OCI-LY3 (cell line): Measurements from ENCODE around the gene FOXD2.

ENCODE experiments used
- H2AFZ ChIP-seq: fragments of 200-600, 300-600 bp; shearing (Covaris generic); 2 replicates; pipeline ENCODE4 v1.6.0; 2014; ENCODE audit warnings: antibody characterized with exemption, low read depth, low read length
- H3K27ac ChIP-seq: fragments of 200-600, 300-600 bp; sonication (generic); 2 replicates; pipeline ENCODE4 v1.5.1; 2014; ENCODE audit warnings: mild to moderate bottlenecking, low read length, moderate library complexity, mixed read lengths
- H3K27me3 ChIP-seq: fragments of 200-600, 300-600 bp; sonication (generic); 2 replicates; pipeline ENCODE4 v1.6.1; 2014; ENCODE audit warnings: low read depth, low read length, mixed read lengths
- H3K36me3 ChIP-seq: fragments of 200-600, 300-600 bp; sonication (generic); replicated peaks from 2 replicates; pipeline ENCODE3; 2014; ENCODE audit warnings: low read depth, low read length, mixed read lengths
- H3K4me1 ChIP-seq: fragments of 300-600, 200-600 bp; sonication (generic); 2 replicates; pipeline ENCODE4 v1.6.1; 2014; ENCODE audit warnings: low read length, mixed read lengths
- H3K4me2 ChIP-seq: fragments of 200-600, 300-600 bp; sonication (generic); 2 replicates; pipeline ENCODE4 v1.6.1; 2014; ENCODE audit warnings: low read length, mixed read lengths
- H3K4me3 ChIP-seq: fragments of 300-600, 200-600 bp; sonication (generic); 2 replicates; pipeline ENCODE4 v1.5.1; 2014; ENCODE audit warnings: antibody characterized with exemption, mild to moderate bottlenecking, low read length, moderate library complexity
- H3K79me2 ChIP-seq: fragments of 300-600, 200-600 bp; shearing (Covaris generic); 2 replicates; pipeline ENCODE4 v1.6.1; 2014; ENCODE audit warnings: mild to moderate bottlenecking, low read length, mixed read lengths
- H3K9ac ChIP-seq: fragments of 300-600, 200-600 bp; shearing (Covaris generic); 2 replicates; pipeline ENCODE4 v1.6.0; 2014; ENCODE audit warnings: mild to moderate bottlenecking, low read length, moderate library complexity
- H3K9me3 ChIP-seq: fragments of 200-600, 300-600 bp; shearing (Covaris generic); 2 replicates; pipeline ENCODE4 v1.6.1; 2014; ENCODE audit warnings: low read length, mixed read lengths; ENCODE audit not compliant: insufficient read depth
- H4K20me1 ChIP-seq: fragments of 200-600, 300-600 bp; sonication (generic); 2 replicates; pipeline ENCODE4 v1.6.1; 2016; ENCODE audit warnings: low read length, mixed read lengths; ENCODE audit not compliant: insufficient read depth
- EZH2phosphoT487 ChIP-seq: fragments of 200-600 bp; shearing (Covaris generic); IDR thresholded peaks from 2 replicates; pipeline ENCODE4 v1.6.1; 2018; ENCODE audit warnings: antibody characterized with exemption, mixed run types, low read depth
- TF ChIP-seq, protein P1 (sequence below): fragments of 200-600, 300-600 bp; sonication (generic); IDR thresholded peaks from 2 replicates; pipeline ENCODE4 v1.5.1; 2014; ENCODE audit warnings: antibody characterized with exemption, low read length, low read depth

FOXD2 gene

DNA sequence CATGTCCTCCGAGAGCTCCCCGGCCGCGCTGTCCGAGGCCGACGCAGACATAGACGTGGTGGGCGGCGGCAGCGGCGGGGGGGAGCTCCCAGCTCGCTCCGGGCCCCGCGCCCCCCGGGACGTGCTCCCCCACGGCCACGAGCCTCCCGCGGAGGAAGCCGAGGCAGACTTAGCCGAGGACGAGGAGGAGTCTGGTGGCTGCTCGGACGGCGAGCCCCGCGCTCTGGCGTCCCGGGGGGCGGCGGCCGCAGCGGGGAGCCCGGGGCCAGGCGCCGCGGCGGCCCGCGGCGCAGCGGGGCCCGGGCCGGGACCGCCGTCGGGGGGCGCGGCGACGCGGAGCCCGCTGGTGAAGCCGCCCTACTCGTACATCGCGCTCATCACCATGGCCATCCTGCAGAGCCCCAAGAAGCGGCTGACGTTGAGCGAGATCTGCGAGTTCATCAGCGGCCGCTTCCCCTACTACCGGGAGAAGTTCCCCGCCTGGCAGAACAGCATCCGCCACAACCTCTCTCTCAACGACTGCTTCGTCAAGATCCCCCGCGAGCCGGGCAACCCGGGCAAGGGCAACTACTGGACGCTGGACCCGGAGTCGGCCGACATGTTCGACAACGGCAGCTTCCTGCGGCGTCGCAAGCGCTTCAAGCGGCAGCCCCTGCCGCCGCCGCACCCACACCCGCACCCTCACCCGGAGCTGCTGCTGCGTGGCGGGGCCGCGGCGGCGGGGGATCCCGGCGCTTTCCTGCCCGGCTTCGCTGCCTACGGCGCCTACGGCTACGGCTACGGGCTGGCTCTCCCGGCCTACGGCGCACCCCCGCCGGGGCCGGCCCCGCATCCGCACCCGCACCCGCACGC is 547 bp downstream of the FOXD2 start:
- H3K4me3 ChIP-seq: peak overlapping the region; percentile 99
- no peaks in the 10 kb centered on the region for H3K27me3 ChIP-seq
- H4K20me1 ChIP-seq: no peaks in the 10 kb centered on the region
- peak overlapping the region; percentile 75; the same call in 1 of the 2 replicates for H3K27ac ChIP-seq
- peaks cover 17% of the 10 kb centered on the region for H3K79me2 ChIP-seq
- peak overlapping the region; percentile 98 for H3K9ac ChIP-seq
- TF ChIP-seq, protein P1, sequence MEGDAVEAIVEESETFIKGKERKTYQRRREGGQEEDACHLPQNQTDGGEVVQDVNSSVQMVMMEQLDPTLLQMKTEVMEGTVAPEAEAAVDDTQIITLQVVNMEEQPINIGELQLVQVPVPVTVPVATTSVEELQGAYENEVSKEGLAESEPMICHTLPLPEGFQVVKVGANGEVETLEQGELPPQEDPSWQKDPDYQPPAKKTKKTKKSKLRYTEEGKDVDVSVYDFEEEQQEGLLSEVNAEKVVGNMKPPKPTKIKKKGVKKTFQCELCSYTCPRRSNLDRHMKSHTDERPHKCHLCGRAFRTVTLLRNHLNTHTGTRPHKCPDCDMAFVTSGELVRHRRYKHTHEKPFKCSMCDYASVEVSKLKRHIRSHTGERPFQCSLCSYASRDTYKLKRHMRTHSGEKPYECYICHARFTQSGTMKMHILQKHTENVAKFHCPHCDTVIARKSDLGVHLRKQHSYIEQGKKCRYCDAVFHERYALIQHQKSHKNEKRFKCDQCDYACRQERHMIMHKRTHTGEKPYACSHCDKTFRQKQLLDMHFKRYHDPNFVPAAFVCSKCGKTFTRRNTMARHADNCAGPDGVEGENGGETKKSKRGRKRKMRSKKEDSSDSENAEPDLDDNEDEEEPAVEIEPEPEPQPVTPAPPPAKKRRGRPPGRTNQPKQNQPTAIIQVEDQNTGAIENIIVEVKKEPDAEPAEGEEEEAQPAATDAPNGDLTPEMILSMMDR: no peak
- TF ChIP-seq EZH2phosphoT487: no peak
- H3K4me2 ChIP-seq: peak overlapping the region; percentile 69
- no peaks in the 10 kb centered on the region for H3K36me3 ChIP-seq
- H2AFZ ChIP-seq: peak overlapping the region; percentile 65; the same call in 1 of the 2 replicates
- H3K9me3 ChIP-seq: no peaks in the 10 kb centered on the region
- H3K4me1 ChIP-seq: 0 out of 2 replicates have a peak, but pooled peaks cover 6% of the 10 kb centered on the region

- H3K36me3 ChIP-seq: no peaks in the 10 kb centered on the region
- H3K27me3 ChIP-seq: no peaks in the 10 kb centered on the region
- H2AFZ ChIP-seq: no peak overlapping the region
- peaks cover 17% of the 10 kb centered on the region for H3K79me2 ChIP-seq
- H3K9ac ChIP-seq: no peak overlapping the region
- no peak overlapping the region for H3K4me2 ChIP-seq
- no peak overlapping the region for H3K4me3 ChIP-seq
- TF ChIP-seq, protein P1: no peak
- no peak for TF ChIP-seq EZH2phosphoT487
- 0 out of 2 replicates have a peak, but pooled peaks cover 6% of the 10 kb centered on the region for H3K4me1 ChIP-seq
- H4K20me1 ChIP-seq: no peaks in the 10 kb centered on the region
- no peak overlapping the region for H3K27ac ChIP-seq
- no peaks in the 10 kb centered on the region for H3K9me3 ChIP-seq
These were observed 1.4 kb downstream of the FOXD2 start for GRCh38 chr1:47439017-47439818.

DNA sequence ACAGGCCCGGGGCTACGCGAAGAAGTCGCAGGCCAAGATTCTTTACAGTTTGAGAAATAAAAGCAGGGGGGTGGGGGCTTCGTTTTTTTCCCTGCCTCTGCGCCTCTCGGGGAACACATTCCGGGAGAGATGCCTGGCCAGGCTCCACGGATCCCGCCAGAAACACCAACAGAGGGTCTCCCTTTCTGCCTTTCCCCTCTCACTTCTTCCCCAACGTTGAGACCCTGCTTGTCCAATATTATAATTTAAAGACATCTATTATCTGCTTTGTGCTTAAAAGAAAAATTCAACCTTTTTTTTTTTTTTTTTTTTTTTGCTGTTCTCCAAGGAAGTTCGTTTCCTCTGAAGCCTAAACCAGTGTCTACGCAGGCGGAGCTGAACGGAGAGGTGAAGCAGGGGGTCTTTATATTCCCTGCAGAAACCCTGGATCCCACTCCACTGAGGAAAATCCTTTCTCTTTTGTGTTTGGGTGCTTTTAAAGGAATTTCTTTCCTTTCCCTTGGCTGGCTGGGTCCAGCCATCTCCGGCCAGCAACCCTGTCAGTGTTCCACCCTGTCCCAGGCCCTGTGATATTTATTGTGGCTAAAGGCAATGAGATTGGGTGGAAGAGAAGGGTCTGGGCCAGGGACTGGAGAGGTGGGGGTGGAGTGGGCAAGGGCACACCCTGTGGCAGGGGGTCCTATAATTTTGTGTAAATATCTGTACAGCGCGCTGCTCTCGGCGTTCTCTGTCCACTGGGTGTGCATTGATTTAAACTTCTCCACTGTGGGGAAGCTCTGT is 2.2 kb downstream of the FOXD2 start:
- 0 out of 2 replicates have a peak, but pooled peaks cover 6% of the 10 kb centered on the region for H3K4me1 ChIP-seq
- H3K9ac ChIP-seq: no peak overlapping the region
- peaks cover 17% of the 10 kb centered on the region for H3K79me2 ChIP-seq
- no peaks in the 10 kb centered on the region for H3K27me3 ChIP-seq
- no peak overlapping the region for H3K4me2 ChIP-seq
- H3K9me3 ChIP-seq: no peaks in the 10 kb centered on the region
- no peak overlapping the region for H2AFZ ChIP-seq
- no peak for TF ChIP-seq EZH2phosphoT487
- TF ChIP-seq, protein P1: no peak
- H3K27ac ChIP-seq: no peak overlapping the region
- H4K20me1 ChIP-seq: no peaks in the 10 kb centered on the region
- H3K36me3 ChIP-seq: no peaks in the 10 kb centered on the region
- H3K4me3 ChIP-seq: no peak overlapping the region
